HepG2 (cell line): ENCODE results near the gene MPG. TPM values are rescaled to one million over a fixed set of nuclear protein-coding genes. Genes with fewer than 3 reads are reported as not detected.

Experiments used
- AKAP8 ChIP-seq: sonication (generic); formaldehyde crosslinking; IDR thresholded peaks from 2 replicates; pipeline ENCODE4 v1.5.1; 2020; ENCODE audit warnings: mild to moderate bottlenecking, missing genetic modification reagents
- ATF6 ChIP-seq: sonication (generic); formaldehyde crosslinking; conservative IDR thresholded peaks from 2 replicates; pipeline ENCODE4 v1.4.0; 2020; ENCODE audit warnings: missing genetic modification reagents
- CBX2 ChIP-seq, 2 experiments: fragments of 200-600 bp in 1 of 2; sonication (generic); formaldehyde crosslinking in 1 of 2; IDR thresholded peaks; 2 replicates each; pipeline versions ENCODE4 v1.7.0 to v1.8.1; 2018 to 2022; ENCODE audit warnings: low read depth in 2 of 2, low read length in 1 of 2, mild to moderate bottlenecking in 1 of 2, missing genetic modification reagents in 1 of 2
- ERF ChIP-seq: IDR thresholded peaks from 2 replicates; pipeline ENCODE4 v1.6.1; 2018; ENCODE audit warnings: missing biosample characterization, missing genetic modification reagents
- GATAD1 ChIP-seq: IDR thresholded peaks from 2 replicates; pipeline ENCODE4 v1.6.1; 2016; ENCODE audit warnings: missing genetic modification reagents, missing compliant biosample characterization
- HNRNPLL ChIP-seq: fragments of 200-400 bp; formaldehyde crosslinking; IDR thresholded peaks from 2 replicates; pipeline ENCODE4 v1.6.1; 2017; ENCODE audit warnings: mild to moderate bottlenecking, low read depth, low read length; ENCODE audit not compliant: poor library complexity, severe bottlenecking
- HOMEZ ChIP-seq: IDR thresholded peaks from 2 replicates; pipeline ENCODE4 v1.6.1; 2016; ENCODE audit warnings: low read depth
- KDM3A ChIP-seq: IDR thresholded peaks from 2 replicates; pipeline ENCODE4 v1.6.1; 2018; ENCODE audit warnings: low read depth, missing compliant biosample characterization
- PHF8 ChIP-seq: sonication (generic); formaldehyde crosslinking; IDR thresholded peaks from 2 replicates; pipeline ENCODE4 v1.5.0; 2020; ENCODE audit warnings: missing genetic modification reagents
- POLR2AphosphoS2 ChIP-seq: IDR thresholded peaks from 2 replicates; pipeline ENCODE4 v1.6.1; 2011; ENCODE audit warnings: low read depth, low read length, improper control_type of control experiment
- RAD21 ChIP-seq: fragments of 450-650 bp; formaldehyde crosslinking; IDR thresholded peaks from 2 replicates; pipeline ENCODE4 v1.5.0; 2020; ENCODE audit warnings: mild to moderate bottlenecking
- RCOR2 ChIP-seq: IDR thresholded peaks from 2 replicates; pipeline ENCODE4 v1.6.1; 2016; ENCODE audit warnings: missing biosample characterization, missing genetic modification reagents
- SALL1 ChIP-seq: sonication (generic); formaldehyde crosslinking; IDR thresholded peaks from 2 replicates; pipeline ENCODE4 v1.8.0; 2022; ENCODE audit warnings: mild to moderate bottlenecking, missing genetic modification reagents
- SOX6 ChIP-seq, 2 experiments: fragments of 450-650 bp in 1 of 2; sonication (generic) in 1 of 2; formaldehyde crosslinking in 1 of 2; IDR thresholded peaks; 2 replicates each; pipeline versions ENCODE4 v1.4.0 to v1.6.1; 2017 to 2020; ENCODE audit warnings: antibody characterized with exemption in 1 of 2, mild to moderate bottlenecking in 1 of 2, missing genetic modification reagents in 1 of 2
- SP1 ChIP-seq, 2 experiments: fragments of 450-650 bp in 1 of 2; sonication (generic) in 1 of 2; formaldehyde crosslinking in 1 of 2; IDR thresholded peaks; 2 replicates each; pipeline versions ENCODE4 v1.4.0 to v1.6.1; 2016 to 2020; ENCODE audit warnings: missing genetic modification reagents in 1 of 2
- STAG1 ChIP-seq: sonication (generic); formaldehyde crosslinking; IDR thresholded peaks from 2 replicates; pipeline ENCODE4 v1.4.0; 2020; ENCODE audit warnings: missing genetic modification reagents
- XRCC5 ChIP-seq: fragments of 200-400 bp; formaldehyde crosslinking; optimal IDR thresholded peaks from 2 replicates; pipeline ENCODE3; 2017; ENCODE audit warnings: mild to moderate bottlenecking, low read length
- ZBTB33 ChIP-seq: sonication (generic); formaldehyde crosslinking; IDR thresholded peaks from 2 replicates; pipeline ENCODE4 v1.4.0; 2020; ENCODE audit warnings: missing genetic modification reagents
- ZNF138 ChIP-seq: sonication (generic); formaldehyde crosslinking; IDR thresholded peaks from 2 replicates; pipeline ENCODE4 v1.5.0; 2020; ENCODE audit warnings: mild to moderate bottlenecking, low read depth, missing genetic modification reagents
- ZNF276 ChIP-seq: sonication (generic); formaldehyde crosslinking; IDR thresholded peaks from 2 replicates; pipeline ENCODE4 v1.4.0; 2020; ENCODE audit warnings: mild to moderate bottlenecking, low read depth, missing genetic modification reagents
- ZNF501 ChIP-seq: sonication (generic); formaldehyde crosslinking; IDR thresholded peaks from 2 replicates; pipeline ENCODE4 v1.5.1; 2020; ENCODE audit warnings: mild to moderate bottlenecking, moderate library complexity, missing genetic modification reagents
- ZNF580 ChIP-seq: IDR thresholded peaks from 2 replicates; pipeline ENCODE4 v1.6.1; 2016; ENCODE audit warnings: low read depth, borderline replicate concordance
- polyA plus RNA-seq, 8 experiments: library from polyadenylated mRNA; depleted of rRNA in 3 of 8; stranded (reverse) in 7 of 8; unstranded in 1 of 8; fragments of >200 nt; fragmentation: Illumina TruSeq in 4 of 8; extraction: Trizol in 4 of 8; gene quantifications; 2 replicates each; pipeline versions ENCODE4 v1.2.1 to v1.2.3, GENCODE V29; 2011 to 2016; ENCODE audit warnings: low read depth in 4 of 8, missing spikeins in 1 of 8, mixed read lengths in 1 of 8; ENCODE audit not compliant: insufficient read depth in 1 of 8
- total RNA-seq, 5 experiments: library from RNA; depleted of rRNA; stranded (reverse); fragments of >200 nt; fragmentation: Illumina TruSeq; extraction: Trizol; gene quantifications; 2 replicates each; pipeline ENCODE4 v1.2.3, GENCODE V29; 2016; ENCODE audit warnings: low read depth in 1 of 5

MPG gene
- total and polyA plus RNA-seq, 2 of the 13 experiments (the other 11 are each of a cell fraction or from before 2014, with no cell fraction given) = 59.1 to 62.5 TPM

- TF ChIP-seq HOMEZ (CRISPR knock-in tag) (no peak), ZBTB33 (CRISPR knock-in tag) (peak; percentile 12; the same call in 1 of the 2 replicates), POLR2AphosphoS2 (no peak), SOX6 (IDR thresholded peaks at IDR 0.05) (no peak), SOX6 (CRISPR knock-in tag; IDR thresholded peaks at IDR 0.05) (peak; percentile 18; the same call in 1 of the 2 replicates), RAD21 (CRISPR knock-in tag) (peak; percentile 99), STAG1 (CRISPR knock-in tag) (peak; percentile 99), ERF (CRISPR knock-in tag) (peak; percentile 65; the same call in 1 of the 2 replicates), ZNF501 (CRISPR knock-in tag) (peak; percentile 38; the same call in 1 of the 2 replicates), RCOR2 (no peak), PHF8 (CRISPR knock-in tag) (0 out of 2 replicates have a peak, but pooled peaks have one; percentile 17), HNRNPLL (peak; percentile 24), ZNF276 (no peak), AKAP8 (CRISPR knock-in tag) (peak; percentile 44; the same call in 1 of the 2 replicates), CBX2 (IDR thresholded peaks at IDR 0.05; ENCODE audit: low read depth, low read length) (no peak), CBX2 (CRISPR knock-in tag; IDR thresholded peaks at IDR 0.05; ENCODE audit: low read depth) (no peak), ATF6 (CRISPR knock-in tag) (0 out of 2 replicates have a peak, but pooled peaks have one; percentile 53), ZNF138 (CRISPR knock-in tag) (0 out of 2 replicates have a peak, but pooled peaks have one; percentile 56), KDM3A (CRISPR knock-in tag) (peak; percentile 70; the same call in 1 of the 2 replicates), XRCC5 (peak; percentile 78), GATAD1 (CRISPR knock-in tag) (peak; percentile 59; the same call in 1 of the 2 replicates), ZNF580 (CRISPR knock-in tag) (peak; percentile 82; the same call in 1 of the 2 replicates), SALL1 (CRISPR knock-in tag) (peak; percentile 71), SP1 (IDR thresholded peaks at IDR 0.05) (no peak), SP1 (CRISPR knock-in tag; IDR thresholded peaks at IDR 0.05) (no peak)
These were observed 12.3 kb upstream of the MPG start (continued) for GRCh38 chr16:65745-66144.
